Hematopoietic multipotent progenitor cell treated with erythropoietin and hydrocortisone succinate and interleukin-3 and kit ligand, for 6 days (in vitro differentiated cells): ENCODE measurements around the gene CPNE5.
"Not testable (repeated sequence)": the region's sequence is repeated elsewhere in the genome, so short reads cannot be mapped to it uniquely, and the experiment has no call there.

Experiments used
- DNase-seq: peaks from one replicate; pipeline ENCODE4 v3.0.0-alpha.2; 2015

The CPNE5 gene

DNA sequence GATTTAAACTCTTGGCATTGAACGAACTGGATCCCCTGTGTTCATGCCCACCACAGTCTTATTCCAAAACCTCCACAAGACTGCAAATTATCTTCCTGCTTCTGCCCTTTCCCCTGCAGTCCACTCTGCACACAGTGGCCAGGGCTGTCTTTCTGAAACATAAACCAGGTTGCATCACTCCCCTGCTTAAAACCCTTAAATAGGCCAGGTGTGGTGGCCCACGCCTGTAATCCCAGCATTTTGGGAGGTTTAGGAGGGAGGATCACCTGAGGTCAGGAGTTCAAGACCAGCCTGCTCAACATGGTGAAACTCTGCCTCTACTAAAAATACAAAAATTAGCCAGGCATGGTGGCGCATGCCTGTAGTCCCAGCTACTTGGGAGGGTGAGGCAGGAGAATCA, 26.2 kb downstream of the CPNE5 start:
- not testable (repeated sequence) for DNase-seq

DNA sequence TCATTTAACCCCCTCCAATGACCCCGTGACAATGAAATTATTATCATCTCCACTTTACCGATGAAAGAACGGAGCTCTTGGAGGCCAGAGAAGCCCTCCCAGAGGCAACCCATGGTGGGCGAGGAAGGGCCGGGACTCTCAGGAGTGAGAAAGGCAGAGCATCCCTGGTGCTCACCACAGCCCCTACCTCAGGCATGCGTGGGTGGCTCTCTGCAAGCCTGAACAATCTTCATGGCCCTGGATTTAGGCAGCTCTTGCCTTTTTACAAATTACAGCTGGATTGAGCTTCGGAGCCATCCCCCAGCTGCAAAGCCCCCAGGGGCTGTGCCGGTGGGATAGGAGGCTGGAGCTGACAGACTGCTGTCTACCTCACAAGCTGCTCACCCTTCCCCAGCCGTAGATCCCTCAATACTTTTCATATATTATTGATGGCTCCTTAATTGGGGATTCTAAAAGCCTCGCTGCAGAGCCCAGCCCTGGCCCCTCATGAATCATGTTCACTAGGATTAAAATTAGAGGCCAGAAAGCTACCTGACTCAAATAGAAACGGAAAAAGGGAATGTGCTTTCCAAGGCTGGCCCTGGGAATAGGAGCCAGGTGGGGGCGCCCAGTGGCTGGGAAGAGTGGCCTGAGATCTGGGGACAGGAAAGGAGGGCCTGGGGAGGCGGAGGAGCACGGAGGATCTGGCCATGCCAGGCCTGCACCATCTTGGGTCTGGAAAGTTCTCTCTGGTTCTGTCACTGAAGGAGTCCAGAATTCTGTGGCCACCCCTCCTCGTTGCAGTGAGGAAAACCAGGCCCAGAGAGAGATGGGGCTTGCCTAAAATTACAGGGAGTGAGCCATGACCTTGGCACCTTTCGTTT, 29.1 kb downstream of the CPNE5 start:
- no peak for DNase-seq

DNA sequence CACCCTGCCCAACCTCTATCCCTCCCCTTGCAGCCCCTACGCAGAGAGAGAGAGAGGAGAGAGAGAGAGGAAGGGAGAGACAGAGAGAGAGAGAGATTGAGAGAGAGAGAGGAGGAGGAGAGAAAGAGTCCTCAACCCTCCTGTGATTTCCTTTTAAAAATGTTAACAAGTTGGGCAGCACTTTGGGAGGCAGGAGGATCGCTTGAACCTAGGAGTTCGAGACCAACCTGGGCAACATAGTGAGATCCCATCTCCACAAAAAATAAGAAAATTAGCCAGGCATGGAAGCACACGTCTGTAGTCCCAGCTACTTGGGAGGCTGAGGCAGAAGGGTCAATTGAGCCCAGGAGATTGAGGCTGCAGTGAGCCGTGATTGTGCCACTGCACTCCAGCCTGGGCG, 30.1 kb downstream of the CPNE5 start:
- DNase-seq, result no peak

DNA sequence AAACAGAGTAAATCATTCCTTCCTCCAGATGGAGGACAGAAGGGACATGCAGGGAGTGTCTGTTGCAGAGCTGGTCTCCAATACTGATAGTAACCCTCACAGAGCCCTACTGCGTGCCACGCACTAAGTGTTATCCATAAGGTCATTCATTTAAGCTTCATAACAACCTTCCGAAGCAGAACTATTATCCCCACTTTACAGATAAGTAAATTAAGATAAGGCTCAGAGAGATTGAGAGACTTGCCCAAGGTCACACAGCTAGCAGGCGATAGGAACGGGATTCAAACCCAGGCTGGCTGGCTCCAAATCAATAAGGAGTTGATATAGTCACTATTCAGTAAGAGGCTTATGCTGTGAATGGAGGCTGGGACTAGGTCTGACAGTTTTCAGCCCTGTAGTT, 30.6 kb downstream of the CPNE5 start:
- no peak for DNase-seq

DNA sequence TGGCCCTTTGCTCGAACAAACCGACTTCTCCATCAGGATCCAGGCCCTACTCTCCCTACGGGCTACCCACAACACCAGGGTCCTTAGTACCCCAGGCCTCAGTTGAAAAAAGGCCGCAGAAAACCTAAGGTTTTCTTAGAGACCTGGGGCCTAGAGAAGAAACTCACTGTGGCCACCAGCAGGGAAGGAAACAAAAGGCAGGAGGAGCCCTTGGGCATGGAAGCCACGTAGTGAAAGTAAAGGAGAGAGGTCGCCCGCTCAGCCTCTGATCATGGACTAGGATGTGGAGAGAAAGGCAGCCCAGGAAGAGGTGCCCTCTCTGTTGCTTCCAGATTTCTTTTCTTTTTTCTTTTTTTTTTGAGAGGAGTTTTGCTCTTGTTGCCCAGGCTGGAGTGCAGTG, 31.5 kb downstream of the CPNE5 start:
- no peak for DNase-seq

DNA sequence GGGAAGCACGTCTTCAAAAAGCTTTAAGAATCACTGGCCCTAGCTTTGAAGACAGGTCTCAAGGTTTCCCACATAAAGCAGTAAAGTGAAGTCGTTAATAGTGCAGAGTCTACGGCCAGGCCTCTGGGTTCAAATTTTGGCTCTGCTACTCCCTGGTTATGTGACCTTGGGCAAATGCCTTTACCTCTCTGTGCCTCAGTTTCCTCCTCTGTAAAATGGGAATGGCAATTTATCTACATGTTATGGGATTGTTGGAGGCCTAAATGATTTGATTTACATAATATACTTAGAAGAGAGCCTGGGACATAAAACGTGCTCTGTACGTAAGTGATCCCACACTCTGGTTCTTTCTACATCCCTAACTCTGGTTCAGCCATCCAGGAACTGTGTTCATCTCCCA, 32.1 kb downstream of the CPNE5 start:
- DNase-seq, result no peak

DNA sequence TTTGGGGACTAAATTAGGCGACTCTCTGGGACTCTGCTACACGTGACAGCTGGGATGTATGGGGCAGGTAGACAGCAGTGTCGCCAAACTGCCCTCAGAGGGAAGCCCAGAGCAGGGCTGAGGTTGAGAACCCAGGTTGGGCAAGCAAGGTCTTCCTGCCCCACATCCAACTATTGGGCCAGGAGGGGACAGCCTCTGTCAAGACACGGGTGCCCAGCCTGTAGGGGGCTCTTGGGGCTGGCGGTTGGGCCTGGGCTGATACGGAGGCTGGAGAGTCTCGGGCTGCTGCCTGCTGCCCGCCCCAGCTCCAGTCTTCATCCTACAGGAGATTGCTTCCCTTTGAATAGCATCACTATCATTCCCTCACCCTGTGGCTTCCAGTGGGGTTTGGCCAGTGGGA, 33.3 kb downstream of the CPNE5 start:
- no peak for DNase-seq

DNA sequence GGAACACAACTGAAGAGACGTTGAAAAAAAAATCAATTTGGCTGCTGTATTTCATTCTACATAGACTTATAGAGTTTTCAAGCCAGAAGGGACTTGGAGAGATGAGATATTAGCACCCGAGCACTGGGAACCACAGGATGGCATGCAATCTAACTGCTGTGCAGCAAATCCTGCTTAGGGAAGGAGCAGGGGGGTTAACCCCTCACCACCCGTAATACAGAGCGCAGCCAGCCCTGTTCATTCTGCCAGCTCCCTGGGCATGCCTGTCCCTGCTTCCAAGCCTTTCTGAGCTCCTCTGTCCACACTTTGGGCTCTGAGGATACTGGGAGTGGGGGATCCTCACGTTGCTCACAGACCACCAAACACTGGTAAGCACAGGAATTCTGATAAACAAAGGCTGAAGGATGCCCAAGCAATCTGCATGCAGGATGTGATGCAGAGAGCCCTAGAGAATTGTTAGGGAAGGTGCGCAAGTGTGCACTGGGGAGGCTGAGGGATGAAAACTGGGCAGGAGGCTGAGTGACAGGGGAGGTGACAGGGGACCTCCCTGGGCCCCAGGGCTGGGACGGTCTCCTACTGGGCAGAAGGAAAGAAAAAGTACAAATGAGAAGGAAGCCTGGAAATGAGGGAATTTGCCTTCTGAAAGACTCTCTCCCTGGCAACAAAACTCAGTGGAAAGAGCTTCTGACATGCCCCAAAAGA, 34.0 kb downstream of the CPNE5 start:
- DNase-seq, result no peak

DNA sequence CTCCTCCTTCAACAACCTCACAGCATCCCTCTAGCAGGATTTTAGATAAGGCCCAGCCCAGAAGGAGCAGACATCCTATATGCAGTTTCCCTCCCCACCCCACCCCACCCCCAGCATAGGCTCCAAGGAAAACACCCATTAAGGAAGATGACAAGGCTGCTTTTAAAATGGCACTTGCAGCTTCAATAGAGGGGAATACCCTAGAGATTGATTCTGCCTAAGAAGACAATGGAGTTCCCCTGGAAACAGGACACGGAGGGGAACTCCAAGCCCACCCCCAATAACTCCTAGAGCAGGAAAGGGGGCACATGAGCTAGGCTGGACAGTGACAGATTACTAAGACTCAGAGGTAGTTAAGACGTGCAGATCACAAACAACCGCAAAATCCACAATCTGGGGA, 34.7 kb downstream of the CPNE5 start:
- DNase-seq, result no peak

DNA sequence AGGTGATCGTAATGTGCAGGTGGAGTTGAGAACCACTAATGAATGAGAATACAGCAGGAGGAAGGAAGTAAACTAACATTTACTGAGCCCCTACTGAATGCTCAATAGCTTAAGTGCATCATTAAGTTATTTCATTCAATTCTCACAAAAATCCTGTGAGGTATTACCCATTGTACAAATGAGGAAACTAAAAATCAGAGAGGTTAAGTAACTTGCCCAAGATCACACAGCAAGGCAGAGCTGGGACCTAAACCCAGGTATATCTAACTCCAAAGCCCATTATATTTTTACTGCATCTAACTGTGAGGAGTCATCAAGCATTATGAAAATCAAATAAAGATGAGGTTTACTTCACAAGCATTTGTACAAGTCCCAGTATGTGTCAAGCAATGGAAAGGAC, 35.3 kb downstream of the CPNE5 start:
- no peak for DNase-seq

DNA sequence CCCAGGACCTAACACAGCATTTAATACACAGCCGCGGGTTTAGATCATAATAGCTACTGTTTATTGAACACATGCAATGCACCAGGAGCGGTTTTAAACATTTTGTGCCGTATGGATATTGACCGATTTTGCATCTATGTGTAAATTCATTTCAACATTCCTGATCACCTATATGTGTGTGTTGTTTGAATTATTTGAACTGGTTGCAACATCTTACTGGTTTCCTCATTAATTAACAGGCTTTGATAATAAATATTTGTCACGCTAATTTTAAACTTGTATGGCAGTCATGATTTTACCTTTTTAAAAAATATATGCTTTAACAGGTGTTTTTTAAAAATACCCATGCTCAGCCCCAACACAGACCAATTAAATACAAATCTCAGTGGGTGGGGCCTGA, 35.8 kb downstream of the CPNE5 start:
- no peak for DNase-seq

DNA sequence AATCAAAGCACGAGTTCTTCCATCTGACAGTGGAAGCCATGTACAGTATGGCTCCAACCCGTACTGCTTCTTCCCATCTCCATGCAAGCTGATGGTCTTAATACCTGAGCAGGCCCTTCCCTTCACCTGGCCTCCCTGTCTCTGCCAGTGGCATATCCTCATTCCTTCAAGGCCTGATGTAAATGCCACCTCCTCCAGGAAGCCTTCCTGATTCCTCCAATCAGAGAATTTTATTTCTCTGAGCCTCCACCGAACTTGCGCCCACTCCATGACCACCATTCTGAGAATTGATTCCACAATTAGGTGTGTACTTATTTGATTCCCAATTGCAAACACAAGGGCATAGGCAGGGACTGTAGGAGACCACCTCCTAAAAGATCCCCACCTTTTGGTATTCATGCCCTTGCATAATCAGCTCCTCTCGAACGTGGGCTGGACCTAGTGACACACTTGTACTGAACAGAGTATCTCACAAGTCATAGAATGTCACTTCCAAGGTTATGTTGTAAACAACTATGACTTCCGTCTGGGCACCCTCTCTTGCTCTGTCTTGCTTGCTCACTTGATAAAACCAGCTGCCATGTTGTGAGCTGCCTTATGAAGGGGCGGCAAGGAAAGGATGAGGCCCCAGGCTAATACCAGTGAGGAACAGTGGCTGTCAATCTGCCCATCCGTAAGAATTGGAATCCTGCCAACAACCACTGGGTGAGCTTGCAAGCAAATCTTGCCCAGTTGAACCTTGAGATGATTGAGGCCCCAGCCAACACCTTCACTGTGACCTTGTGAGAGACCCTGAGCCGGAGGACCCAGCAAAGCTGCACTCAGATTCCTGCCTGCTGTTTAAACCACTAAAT, 38.8 kb downstream of the CPNE5 start:
- peak; percentile 37 for DNase-seq

DNA sequence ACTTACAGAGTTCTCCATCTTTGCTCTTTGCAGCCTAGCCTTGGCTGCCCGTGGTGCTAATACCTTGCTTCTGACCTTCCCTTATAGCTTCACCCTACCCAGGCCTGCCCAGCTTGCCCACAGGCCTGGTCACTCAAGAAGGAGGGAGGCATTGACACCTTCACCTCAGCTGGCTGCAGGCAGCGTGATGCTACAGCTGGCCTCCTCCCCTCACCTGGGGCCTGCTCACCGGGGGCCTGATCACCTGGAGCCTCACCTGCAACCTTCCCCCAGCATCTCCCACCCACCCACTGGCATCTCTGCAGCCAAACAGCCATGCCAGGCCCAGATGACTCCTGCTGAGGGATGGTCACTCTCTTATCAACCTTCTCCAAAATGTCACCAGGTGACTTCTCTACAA, 40.4 kb downstream of the CPNE5 start:
- no peak for DNase-seq

DNA sequence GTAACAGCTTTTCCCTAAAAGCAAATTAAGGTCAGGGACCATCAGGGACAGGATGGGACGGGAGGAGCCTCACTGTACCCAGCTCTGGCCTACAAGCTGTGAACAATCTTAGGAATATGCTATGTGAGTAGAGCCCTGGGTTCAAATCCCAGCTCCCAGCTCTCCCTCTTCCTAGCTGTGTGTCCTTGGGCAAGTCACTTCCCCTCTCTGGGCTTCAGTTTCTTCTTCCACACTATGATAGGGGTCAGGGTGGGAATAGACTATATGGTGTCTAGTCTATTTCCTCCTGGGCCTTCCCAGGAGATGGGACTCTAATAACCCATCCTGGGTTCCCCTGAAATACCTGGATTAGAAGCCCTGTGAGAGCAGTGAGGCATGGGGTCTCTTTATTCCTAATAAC, 41.6 kb downstream of the CPNE5 start:
- no peak for DNase-seq

DNA sequence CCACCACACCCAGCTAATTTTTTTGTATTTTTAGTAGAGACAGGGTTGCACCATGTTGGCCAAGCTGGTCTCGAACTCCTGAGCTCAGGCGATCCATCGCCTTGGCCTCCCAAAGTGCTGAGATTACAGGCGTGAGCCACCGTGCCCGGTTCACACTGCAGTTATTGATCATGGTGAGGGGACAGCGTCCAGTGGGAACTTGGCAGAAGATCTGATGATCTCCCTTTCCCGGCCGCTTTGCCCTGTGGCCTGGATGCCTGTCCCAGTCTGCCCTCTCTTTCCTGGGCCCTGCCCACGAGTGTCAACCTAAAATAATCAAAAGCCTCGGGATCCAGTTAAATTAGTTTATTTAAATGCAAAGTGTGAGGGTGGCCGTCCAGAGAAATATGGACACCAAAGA, 42.2 kb downstream of the CPNE5 start:
- no peak for DNase-seq

DNA sequence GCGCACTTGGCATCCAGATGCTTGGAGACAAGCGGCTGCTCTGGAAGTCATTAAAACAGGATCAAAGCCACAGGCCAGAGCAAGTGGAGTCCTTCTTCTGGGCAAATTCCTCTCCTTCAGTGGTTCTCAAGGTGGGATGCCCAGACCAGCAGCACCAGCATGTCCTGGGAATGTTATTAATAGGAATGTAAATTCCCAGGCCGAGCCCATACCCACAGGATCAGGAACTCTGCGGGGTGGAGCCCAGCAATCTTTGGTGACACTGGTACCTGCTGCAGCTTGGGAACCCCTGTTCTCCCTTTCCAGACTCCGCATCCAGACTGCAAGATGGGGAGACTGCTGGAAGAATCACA, 44.6 kb downstream of the CPNE5 start:
- DNase-seq, result no peak

DNA sequence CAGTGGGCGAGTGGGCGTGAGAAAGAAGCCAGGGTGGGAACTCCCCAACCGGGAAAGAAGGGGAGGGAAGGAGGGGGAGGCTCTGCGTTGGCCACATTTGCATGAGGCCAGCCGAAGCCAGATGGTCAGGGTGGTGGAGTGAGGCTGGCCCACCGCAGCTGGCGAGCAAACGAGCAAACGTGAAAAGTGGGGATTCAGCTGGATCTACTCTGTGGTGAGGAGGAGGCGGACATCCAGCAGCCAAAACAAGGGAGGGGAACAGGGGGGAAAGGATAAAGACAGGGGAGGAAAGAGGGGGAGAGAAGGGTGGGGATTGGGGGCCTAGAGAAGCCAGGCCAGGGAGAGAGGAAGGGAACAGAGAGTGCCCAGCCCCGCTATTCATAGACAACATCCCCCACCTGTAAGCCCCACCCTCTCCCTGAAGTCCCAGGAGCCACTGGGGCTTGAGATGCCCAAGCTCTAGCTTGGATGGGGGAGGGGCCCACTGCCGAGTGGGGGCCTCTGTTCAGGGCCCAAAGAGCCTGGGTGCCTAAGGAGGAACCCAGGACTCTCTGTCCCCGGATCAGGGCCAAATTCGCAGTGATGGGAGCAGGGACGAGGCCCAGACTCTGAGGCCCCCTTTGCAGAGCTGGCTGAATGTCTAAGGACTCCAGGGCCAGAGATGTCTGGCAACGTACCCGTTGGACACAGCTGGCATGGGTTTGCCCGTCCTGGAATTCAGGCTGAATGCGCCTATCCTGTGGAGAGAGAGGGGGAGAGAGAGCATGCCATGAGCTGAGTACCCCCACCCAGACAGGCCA, 45.1 kb downstream of the CPNE5 start:
- DNase-seq, result no peak

DNA sequence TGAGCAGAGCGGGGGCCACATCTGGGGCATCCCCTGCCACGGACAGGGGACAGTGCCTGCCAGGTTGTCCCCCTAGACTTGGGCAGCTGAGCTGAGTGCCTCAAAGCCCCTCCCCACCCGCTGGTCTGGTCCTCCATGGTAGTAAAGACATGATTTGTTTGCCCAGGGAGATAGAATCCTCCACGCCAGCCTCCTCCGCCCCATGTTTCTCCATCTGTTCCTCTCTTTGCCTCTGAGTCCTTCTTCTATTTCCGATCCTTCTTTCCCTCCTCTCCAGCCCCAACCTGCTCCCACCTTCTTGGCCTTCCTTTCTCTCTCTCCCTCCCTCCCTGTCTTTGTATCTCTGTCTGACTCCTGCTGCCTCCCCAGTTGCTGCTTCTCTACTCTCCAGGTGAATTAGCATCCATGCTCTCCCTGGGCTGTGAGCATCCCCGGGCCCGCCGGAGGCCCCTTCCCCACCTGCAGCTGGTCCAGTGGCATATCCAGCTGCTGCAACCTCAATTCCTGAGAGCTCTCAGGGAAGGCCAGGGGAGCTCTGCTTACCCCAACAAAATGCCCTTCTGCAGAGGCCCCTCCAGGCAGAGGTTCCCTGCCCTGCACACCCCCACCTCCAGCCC, 45.8 kb downstream of the CPNE5 start:
- DNase-seq, result no peak

DNA sequence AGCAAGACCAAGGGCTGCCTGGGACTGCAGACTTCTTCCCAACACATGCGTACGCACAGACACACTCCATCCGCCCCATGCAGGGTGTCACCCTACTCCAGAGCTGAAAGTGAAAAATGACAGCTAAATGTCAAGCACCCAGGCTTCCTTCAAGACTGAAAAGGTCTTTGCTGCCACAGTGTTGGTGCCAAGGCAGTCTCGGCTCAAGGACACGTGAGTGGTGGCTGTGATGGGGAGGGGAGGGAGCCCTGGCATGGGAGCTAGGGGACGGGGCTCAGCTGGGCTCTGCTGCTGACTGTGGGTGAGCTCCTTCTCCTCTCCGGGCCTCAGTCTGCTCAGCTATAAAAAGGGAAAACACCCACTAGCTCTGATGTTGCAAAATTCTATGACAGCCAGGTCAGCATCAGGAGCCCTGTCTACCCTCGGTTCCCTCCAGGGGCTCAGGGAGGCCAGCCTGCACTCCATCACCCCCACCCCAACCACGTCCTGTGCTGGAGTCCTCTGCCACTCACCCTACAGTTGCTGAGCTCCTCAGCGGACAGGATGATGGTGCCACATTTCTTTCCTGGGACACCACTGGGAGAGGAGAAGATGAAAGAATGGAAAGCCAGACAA, 47.6 kb downstream of the CPNE5 start:
- no peak for DNase-seq

DNA sequence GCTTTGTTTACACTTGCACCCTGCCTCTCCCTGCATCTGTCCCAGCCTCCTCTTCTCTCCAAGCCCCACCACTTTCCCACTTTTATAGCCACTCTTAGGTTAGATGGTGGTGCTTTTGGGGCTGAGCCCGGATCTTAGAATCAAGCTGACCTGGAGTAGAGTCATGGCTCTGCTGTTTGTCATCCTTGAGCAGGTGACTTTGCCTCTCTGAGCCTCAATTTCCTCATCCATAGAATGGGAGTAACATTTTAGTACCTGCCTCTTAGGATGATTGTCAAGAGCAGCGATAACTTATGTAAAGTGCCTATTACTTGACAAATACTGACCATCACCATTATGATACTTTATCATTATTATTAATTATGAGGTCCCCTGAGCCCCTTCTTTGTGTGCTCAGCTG, 48.2 kb downstream of the CPNE5 start:
- DNase-seq, result no peak

DNA sequence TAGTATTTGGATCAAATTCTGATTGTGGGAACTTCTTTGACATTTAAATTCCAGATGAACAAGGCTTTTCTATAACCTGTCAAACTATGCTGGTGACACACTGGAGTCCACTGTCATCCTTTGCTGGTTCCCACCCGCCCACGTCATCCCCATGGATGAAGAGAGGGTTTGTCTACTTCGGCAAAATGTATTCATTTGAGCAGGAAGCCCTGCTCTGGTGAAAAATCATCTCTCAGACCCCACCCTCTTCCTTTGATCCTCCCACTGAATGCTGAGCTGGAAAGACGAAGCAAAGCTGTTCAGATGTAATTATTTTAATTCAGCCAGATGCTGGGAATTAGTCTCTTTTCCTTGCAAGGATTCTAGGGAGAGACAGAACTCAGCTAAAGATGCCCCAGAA, 50.5 kb downstream of the CPNE5 start:
- no peak for DNase-seq

DNA sequence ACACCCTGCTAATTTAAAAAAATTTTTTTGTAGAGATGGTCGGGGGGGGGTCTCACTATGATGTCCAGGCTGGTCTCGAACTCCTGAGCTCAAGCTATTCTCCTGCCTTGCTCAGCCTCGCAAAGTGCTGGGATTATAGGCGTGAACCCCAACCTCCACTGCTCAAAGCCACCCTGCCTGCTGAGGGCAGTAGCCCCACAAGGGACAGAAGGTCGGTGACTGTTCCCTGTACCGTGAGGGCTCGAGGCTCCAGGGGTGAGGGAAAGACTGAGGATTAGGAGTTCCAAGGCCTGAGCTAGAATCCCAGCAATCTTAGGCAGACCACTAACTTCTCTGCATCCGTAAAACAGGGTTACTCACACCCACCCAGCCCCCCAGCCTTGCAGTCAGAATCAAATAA, 51.1 kb downstream of the CPNE5 start:
- DNase-seq, result no peak
